GM12873 (cell line): Measurements from ENCODE around the gene OBSL1.

Source experiments
- CTCF ChIP-seq: IDR thresholded peaks from 2 replicates; pipeline ENCODE4 v1.5.1; 2012; ENCODE audit warnings: low read depth, mild to moderate bottlenecking, moderate library complexity, low read length, control low read depth; ENCODE audit not compliant: insufficient read depth; ENCODE audit errors: missing control alignments

The OBSL1 gene

GRCh38 chr2:219571311-219572236, at the start of gene OBSL1:
Gene OBSL1, minus strand, starts transcription at chr2:219571539. Its CDS starts 307 bp downstream, at chr2:219571232.
- TF ChIP-seq CTCF, result no peak

GRCh38 chr2:219620546-219620945, 49.2 kb upstream of the OBSL1 start:
- no peak for TF ChIP-seq CTCF

- no peak for TF ChIP-seq CTCF
Observed at GRCh38 chr2:219619235-219619634, 47.9 kb upstream of the OBSL1 start.

- TF ChIP-seq CTCF, result no peak
Observed at GRCh38 chr2:219618733-219619122, 47.4 kb upstream of the OBSL1 start.

GRCh38 chr2:219616550-219616949, 45.2 kb upstream of the OBSL1 start:
- TF ChIP-seq CTCF, result no peak

GRCh38 chr2:219615894-219616293, 44.6 kb upstream of the OBSL1 start:
- TF ChIP-seq CTCF, result no peak

GRCh38 chr2:219615036-219615435, 43.7 kb upstream of the OBSL1 start:
- no peak for TF ChIP-seq CTCF
